ENCODE data around the gene ZNF521.

ZNF521 gene

GRCh38 chr18:25284861-25285550 is 67.0 kb downstream of the ZNF521 start:
- H3K27ac ChIP-seq (ENCODE audit: low read length) = peak overlapping the region; percentile 51
- peaks cover 89% of the 10 kb centered on the region for H3K4me1 ChIP-seq (ENCODE audit: control insufficient read depth, low read depth, low read length)

GRCh38 chr18:25284281-25284680 is 67.7 kb downstream of the ZNF521 start:
- Histone ChIP-seq H3K27ac (ENCODE audit: low read length) (peak overlapping the region; percentile 51), H3K27me3 (ENCODE audit: control insufficient read depth, insufficient read depth, low read length) (no peaks in the 10 kb centered on the region), H3K4me1 (ENCODE audit: control insufficient read depth, low read depth, low read length) (peaks cover 82% of the 10 kb centered on the region), H3K36me3 (ENCODE audit: control insufficient read depth, low read depth, low read length) (no peaks in the 10 kb centered on the region), H3K4me3 (ENCODE audit: low read length) (peak overlapping the region; percentile 3), H3K9me3 (ENCODE audit: control insufficient read depth, low read depth, low read length) (no peaks in the 10 kb centered on the region), H3K9ac (ENCODE audit: low read length) (no peak overlapping the region)

More at GRCh38 chr18:25284861-25285550, 67.0 kb downstream of the ZNF521 start:
- Histone ChIP-seq H3K4me3 (ENCODE audit: low read length) (peak overlapping the region; percentile 3), H3K27me3 (ENCODE audit: control insufficient read depth, insufficient read depth, low read length) (no peaks in the 10 kb centered on the region), H3K9me3 (ENCODE audit: control insufficient read depth, low read depth, low read length) (no peaks in the 10 kb centered on the region), H3K9ac (ENCODE audit: low read length) (no peak overlapping the region), H3K36me3 (ENCODE audit: control insufficient read depth, low read depth, low read length) (no peaks in the 10 kb centered on the region)

DNA sequence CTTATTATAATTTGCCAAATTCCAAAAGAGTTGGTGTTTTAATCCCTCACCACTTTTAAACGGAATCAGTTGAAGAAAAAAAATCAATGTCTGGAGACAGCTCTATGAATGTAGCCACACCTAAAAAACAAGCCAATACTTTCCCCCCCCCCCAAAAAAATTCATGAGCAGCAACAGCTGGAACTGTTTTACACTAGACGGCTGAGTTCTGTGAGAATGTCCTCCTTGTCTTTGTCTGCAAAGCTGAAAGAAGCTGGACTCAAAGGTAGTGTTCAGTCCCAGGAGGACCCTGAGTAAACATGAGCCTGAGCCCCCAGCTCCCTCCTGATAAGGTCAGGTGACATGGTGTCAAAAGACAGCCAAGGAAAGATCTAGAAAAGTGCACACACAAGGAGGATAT is 68.2 kb downstream of the ZNF521 start:
- H3K9ac ChIP-seq (ENCODE audit: low read length) = no peak overlapping the region
- no peaks in the 10 kb centered on the region for H3K9me3 ChIP-seq (ENCODE audit: control insufficient read depth, low read depth, low read length)
- peak overlapping the region; percentile 1 for H3K4me3 ChIP-seq (ENCODE audit: low read length)
- peaks cover 77% of the 10 kb centered on the region for H3K4me1 ChIP-seq (ENCODE audit: control insufficient read depth, low read depth, low read length)
- H3K36me3 ChIP-seq (ENCODE audit: control insufficient read depth, low read depth, low read length) = no peaks in the 10 kb centered on the region
- H3K27ac ChIP-seq (ENCODE audit: low read length) = no peak overlapping the region
- H3K27me3 ChIP-seq (ENCODE audit: control insufficient read depth, insufficient read depth, low read length) = no peaks in the 10 kb centered on the region

DNA sequence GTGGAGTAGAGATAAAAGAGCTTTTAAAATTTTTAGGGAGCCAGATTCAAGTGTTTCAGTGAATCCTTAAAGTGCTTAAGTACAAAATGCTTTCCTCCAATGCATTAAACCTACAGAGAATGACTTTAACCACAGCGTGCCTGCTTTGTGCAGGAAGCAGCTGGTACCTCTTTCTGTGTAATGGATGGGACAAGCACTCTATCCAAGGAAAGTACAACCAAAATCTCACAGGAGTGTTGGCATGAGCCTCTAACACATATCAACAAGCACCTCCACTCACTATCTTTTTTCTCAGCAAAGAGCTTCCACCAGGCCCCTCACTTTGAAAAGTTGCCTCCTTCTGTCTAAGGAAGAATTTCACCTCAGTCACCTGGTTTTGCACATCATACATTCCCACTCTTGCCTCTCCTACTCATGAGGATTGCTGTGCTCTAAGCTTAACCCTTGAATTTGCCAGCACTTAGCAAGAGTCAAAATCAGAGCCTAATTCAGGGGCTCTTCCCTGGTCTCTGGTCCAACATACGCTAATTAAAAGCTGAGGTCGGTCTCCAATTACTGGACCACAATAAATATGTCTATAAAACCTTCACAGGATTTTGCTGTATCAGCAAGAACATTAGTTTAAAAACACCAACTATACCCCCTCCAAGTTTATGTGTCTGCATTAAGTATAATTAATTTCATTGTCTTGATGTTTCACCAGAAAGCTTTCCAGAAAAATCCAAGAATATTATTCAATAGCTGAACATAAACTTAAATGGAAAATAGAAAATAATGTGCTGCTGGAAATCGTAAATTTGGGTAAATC is 68.9 kb downstream of the ZNF521 start:
- no peaks in the 10 kb centered on the region for H3K9me3 ChIP-seq (ENCODE audit: control insufficient read depth, low read depth, low read length)
- H3K27me3 ChIP-seq (ENCODE audit: control insufficient read depth, insufficient read depth, low read length) = no peaks in the 10 kb centered on the region
- H3K4me1 ChIP-seq (ENCODE audit: control insufficient read depth, low read depth, low read length) = peaks cover 76% of the 10 kb centered on the region
- no peak overlapping the region for H3K27ac ChIP-seq (ENCODE audit: low read length)
- no peak overlapping the region for H3K9ac ChIP-seq (ENCODE audit: low read length)
- H3K36me3 ChIP-seq (ENCODE audit: control insufficient read depth, low read depth, low read length) = no peaks in the 10 kb centered on the region
- H3K4me3 ChIP-seq (ENCODE audit: low read length) = no peak overlapping the region

DNA sequence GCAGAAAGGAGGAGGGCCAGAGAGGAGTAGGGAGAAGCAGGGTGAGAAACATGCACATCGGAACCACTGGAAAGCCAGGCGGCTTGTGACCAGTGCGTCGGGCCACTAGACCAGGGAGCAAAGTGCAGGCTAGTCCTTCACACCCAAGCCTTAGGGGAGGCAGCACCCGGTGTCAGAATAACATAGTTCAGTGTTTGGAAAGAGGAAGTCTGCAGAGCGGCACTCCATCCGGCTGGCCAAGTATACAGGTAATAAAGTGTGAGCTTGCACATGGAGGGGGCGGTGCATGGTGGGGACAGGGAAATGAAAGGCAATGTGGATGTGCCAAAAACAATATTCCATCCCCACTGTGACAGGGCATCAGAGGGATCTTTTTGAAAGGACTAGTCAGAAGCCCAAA is 69.7 kb downstream of the ZNF521 start:
- Histone ChIP-seq H3K36me3 (ENCODE audit: control insufficient read depth, low read depth, low read length) (no peaks in the 10 kb centered on the region), H3K4me1 (ENCODE audit: control insufficient read depth, low read depth, low read length) (peaks cover 71% of the 10 kb centered on the region), H3K27me3 (ENCODE audit: control insufficient read depth, insufficient read depth, low read length) (no peaks in the 10 kb centered on the region), H3K9ac (ENCODE audit: low read length) (no peak overlapping the region), H3K9me3 (ENCODE audit: control insufficient read depth, low read depth, low read length) (no peaks in the 10 kb centered on the region), H3K4me3 (ENCODE audit: low read length) (no peak overlapping the region), H3K27ac (ENCODE audit: low read length) (no peak overlapping the region)

DNA sequence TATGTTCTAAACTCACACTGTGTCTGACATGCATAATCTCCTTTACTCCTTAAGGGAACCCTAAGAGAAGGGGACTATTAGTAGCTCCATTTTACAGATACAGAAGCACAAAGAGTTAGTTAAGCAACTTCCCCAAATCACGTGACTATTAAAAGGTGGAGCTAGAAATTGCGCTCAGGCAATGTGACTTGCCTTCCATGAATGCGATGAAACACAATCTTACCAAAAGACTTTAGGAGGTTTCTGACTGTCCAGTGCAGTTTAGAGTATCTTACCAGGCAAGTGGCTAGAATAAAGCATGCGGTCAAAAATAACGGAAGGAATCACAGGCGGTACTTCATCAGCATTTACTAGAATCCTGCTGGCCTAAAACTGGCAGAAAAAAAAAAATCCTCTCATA is 70.4 kb downstream of the ZNF521 start:
- Histone ChIP-seq H3K27ac (ENCODE audit: low read length) (no peak overlapping the region), H3K4me1 (ENCODE audit: control insufficient read depth, low read depth, low read length) (peaks cover 63% of the 10 kb centered on the region), H3K4me3 (ENCODE audit: low read length) (no peak overlapping the region), H3K9me3 (ENCODE audit: control insufficient read depth, low read depth, low read length) (no peaks in the 10 kb centered on the region), H3K9ac (ENCODE audit: low read length) (no peak overlapping the region), H3K36me3 (ENCODE audit: control insufficient read depth, low read depth, low read length) (no peaks in the 10 kb centered on the region), H3K27me3 (ENCODE audit: control insufficient read depth, insufficient read depth, low read length) (no peaks in the 10 kb centered on the region)

DNA sequence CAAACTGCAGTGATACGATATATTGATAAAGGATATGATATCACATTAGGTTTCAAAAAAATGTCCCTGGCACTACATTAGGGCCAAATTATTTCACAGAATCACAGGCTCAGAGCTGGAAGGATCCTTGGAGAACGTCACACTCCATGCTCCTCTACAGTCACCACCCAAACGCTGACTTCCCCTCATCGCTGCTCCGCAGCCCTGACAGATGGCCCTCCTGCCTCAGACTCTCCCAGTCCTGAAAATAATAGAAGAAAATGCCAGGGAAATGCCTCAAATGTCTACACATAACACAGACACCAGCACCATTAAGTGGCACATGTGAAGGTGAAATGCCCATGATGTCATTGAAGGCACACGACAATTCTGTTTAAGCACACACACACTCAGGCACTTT is 72.0 kb downstream of the ZNF521 start:
- Histone ChIP-seq H3K9ac (ENCODE audit: low read length) (no peak overlapping the region), H3K36me3 (ENCODE audit: control insufficient read depth, low read depth, low read length) (no peaks in the 10 kb centered on the region), H3K27ac (ENCODE audit: low read length) (no peak overlapping the region), H3K27me3 (ENCODE audit: control insufficient read depth, insufficient read depth, low read length) (no peaks in the 10 kb centered on the region), H3K4me3 (ENCODE audit: low read length) (no peak overlapping the region), H3K9me3 (ENCODE audit: control insufficient read depth, low read depth, low read length) (no peaks in the 10 kb centered on the region), H3K4me1 (ENCODE audit: control insufficient read depth, low read depth, low read length) (peaks cover 48% of the 10 kb centered on the region)

- H3K4me3 ChIP-seq (ENCODE audit: low read length) = no peak overlapping the region
- peaks cover 44% of the 10 kb centered on the region for H3K4me1 ChIP-seq (ENCODE audit: control insufficient read depth, low read depth, low read length)
- H3K27me3 ChIP-seq (ENCODE audit: control insufficient read depth, insufficient read depth, low read length) = no peaks in the 10 kb centered on the region
- no peaks in the 10 kb centered on the region for H3K36me3 ChIP-seq (ENCODE audit: control insufficient read depth, low read depth, low read length)
- H3K9me3 ChIP-seq (ENCODE audit: control insufficient read depth, low read depth, low read length) = no peaks in the 10 kb centered on the region
- no peak overlapping the region for H3K27ac ChIP-seq (ENCODE audit: low read length)
- no peak overlapping the region for H3K9ac ChIP-seq (ENCODE audit: low read length)
Observed at GRCh38 chr18:25279556-25279955, 72.4 kb downstream of the ZNF521 start.

DNA sequence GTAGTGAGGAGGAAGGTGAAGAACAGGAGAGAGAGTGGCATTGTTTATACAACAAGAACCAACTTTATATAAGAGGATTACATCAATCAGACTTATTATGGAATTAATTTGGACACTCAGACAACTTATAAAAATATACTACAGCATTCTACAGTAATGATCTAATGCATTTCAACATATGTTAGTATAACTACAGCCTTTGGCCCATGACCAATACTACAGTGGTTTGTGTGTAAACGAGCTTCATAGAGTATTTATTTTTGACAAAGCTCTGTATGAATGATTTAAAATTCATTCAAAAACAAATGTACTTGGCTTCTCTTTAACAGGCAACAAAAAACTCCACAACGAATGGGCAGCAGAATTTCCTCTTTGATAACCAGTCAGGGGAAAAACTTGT is 72.8 kb downstream of the ZNF521 start:
- H3K27me3 ChIP-seq (ENCODE audit: control insufficient read depth, insufficient read depth, low read length) = no peaks in the 10 kb centered on the region

GRCh38 chr18:25278394-25278793 is 73.6 kb downstream of the ZNF521 start:
- Histone ChIP-seq H3K4me1 (ENCODE audit: control insufficient read depth, low read depth, low read length) (peaks cover 32% of the 10 kb centered on the region), H3K27ac (ENCODE audit: low read length) (no peak overlapping the region), H3K4me3 (ENCODE audit: low read length) (no peak overlapping the region), H3K9ac (ENCODE audit: low read length) (no peak overlapping the region), H3K36me3 (ENCODE audit: control insufficient read depth, low read depth, low read length) (no peaks in the 10 kb centered on the region), H3K9me3 (ENCODE audit: control insufficient read depth, low read depth, low read length) (no peaks in the 10 kb centered on the region), H3K27me3 (ENCODE audit: control insufficient read depth, insufficient read depth, low read length) (no peaks in the 10 kb centered on the region)

More for the DNA sequence above, 72.8 kb downstream of the ZNF521 start:
- no peaks in the 10 kb centered on the region for H3K9me3 ChIP-seq (ENCODE audit: control insufficient read depth, low read depth, low read length)
- peaks cover 40% of the 10 kb centered on the region for H3K4me1 ChIP-seq (ENCODE audit: control insufficient read depth, low read depth, low read length)
- no peaks in the 10 kb centered on the region for H3K36me3 ChIP-seq (ENCODE audit: control insufficient read depth, low read depth, low read length)
- H3K27ac ChIP-seq (ENCODE audit: low read length) = no peak overlapping the region
- no peak overlapping the region for H3K9ac ChIP-seq (ENCODE audit: low read length)
- no peak overlapping the region for H3K4me3 ChIP-seq (ENCODE audit: low read length)

GRCh38 chr18:25275412-25276001 is 76.5 kb downstream of the ZNF521 start:
- H3K36me3 ChIP-seq (ENCODE audit: control insufficient read depth, low read depth, low read length) = no peaks in the 10 kb centered on the region
- no peaks in the 10 kb centered on the region for H3K27me3 ChIP-seq (ENCODE audit: control insufficient read depth, insufficient read depth, low read length)
- no peak overlapping the region for H3K27ac ChIP-seq (ENCODE audit: low read length)
- no peak overlapping the region for H3K4me3 ChIP-seq (ENCODE audit: low read length)
- H3K4me1 ChIP-seq (ENCODE audit: control insufficient read depth, low read depth, low read length) = peaks cover 6% of the 10 kb centered on the region
- H3K9ac ChIP-seq (ENCODE audit: low read length) = no peak overlapping the region
- H3K9me3 ChIP-seq (ENCODE audit: control insufficient read depth, low read depth, low read length) = no peaks in the 10 kb centered on the region

Measured in iPS-18a (cell line).